ENCODE measurements around the gene FARS2.

DNA sequence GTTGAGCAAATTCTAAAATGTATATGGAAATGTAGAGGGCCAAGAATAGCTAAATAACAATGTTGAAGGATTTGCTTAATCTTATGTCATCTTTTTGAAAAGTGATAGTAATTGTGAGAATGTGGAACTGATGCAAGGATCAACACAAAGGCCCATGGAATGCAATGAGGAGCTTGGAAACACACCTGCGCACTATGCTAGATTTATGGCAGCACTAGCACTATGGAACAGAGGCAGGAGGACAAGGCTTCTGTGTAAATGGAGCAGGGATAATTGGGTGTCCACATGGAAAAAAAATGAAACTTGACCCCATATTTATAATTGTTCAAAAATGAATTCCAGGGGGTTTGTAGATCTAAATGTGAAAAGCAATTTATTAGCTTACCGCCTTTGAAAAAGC is 298.3 kb downstream of the FARS2 start:
- TF ChIP-seq, protein P1, sequence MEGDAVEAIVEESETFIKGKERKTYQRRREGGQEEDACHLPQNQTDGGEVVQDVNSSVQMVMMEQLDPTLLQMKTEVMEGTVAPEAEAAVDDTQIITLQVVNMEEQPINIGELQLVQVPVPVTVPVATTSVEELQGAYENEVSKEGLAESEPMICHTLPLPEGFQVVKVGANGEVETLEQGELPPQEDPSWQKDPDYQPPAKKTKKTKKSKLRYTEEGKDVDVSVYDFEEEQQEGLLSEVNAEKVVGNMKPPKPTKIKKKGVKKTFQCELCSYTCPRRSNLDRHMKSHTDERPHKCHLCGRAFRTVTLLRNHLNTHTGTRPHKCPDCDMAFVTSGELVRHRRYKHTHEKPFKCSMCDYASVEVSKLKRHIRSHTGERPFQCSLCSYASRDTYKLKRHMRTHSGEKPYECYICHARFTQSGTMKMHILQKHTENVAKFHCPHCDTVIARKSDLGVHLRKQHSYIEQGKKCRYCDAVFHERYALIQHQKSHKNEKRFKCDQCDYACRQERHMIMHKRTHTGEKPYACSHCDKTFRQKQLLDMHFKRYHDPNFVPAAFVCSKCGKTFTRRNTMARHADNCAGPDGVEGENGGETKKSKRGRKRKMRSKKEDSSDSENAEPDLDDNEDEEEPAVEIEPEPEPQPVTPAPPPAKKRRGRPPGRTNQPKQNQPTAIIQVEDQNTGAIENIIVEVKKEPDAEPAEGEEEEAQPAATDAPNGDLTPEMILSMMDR (conservative IDR thresholded peaks at IDR 0.05; ENCODE audit: low read depth, low read length) = no peak
- TF ChIP-seq EZH2 (IDR thresholded peaks at IDR 0.05; ENCODE audit: borderline replicate concordance, low read depth, low read length, poor library complexity, severe bottlenecking) = no peak

Data from A673 (cell line).